Measurements from ENCODE around the gene NKAPD1.

- TF ChIP-seq POLR2A (IDR thresholded peaks at IDR 0.05), result no peak
- TF ChIP-seq, protein P1, sequence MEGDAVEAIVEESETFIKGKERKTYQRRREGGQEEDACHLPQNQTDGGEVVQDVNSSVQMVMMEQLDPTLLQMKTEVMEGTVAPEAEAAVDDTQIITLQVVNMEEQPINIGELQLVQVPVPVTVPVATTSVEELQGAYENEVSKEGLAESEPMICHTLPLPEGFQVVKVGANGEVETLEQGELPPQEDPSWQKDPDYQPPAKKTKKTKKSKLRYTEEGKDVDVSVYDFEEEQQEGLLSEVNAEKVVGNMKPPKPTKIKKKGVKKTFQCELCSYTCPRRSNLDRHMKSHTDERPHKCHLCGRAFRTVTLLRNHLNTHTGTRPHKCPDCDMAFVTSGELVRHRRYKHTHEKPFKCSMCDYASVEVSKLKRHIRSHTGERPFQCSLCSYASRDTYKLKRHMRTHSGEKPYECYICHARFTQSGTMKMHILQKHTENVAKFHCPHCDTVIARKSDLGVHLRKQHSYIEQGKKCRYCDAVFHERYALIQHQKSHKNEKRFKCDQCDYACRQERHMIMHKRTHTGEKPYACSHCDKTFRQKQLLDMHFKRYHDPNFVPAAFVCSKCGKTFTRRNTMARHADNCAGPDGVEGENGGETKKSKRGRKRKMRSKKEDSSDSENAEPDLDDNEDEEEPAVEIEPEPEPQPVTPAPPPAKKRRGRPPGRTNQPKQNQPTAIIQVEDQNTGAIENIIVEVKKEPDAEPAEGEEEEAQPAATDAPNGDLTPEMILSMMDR (IDR thresholded peaks at IDR 0.05), result no peak
- TF ChIP-seq EP300 (IDR thresholded peaks at IDR 0.05; ENCODE audit: low read depth), result no peak
- TF ChIP-seq POLR2AphosphoS5 (IDR thresholded peaks at IDR 0.05), result no peak
Observed at GRCh38 chr11:112058103-112058502, 16.0 kb upstream of the NKAPD1 start.

All from transverse colon (tissue), 4 donors.